HG02943 (cell line): ENCODE results near the gene PKP1.

Experiments
- ATAC-seq: cut with Tn5 transposase; IDR thresholded peaks from one replicate; pipeline ENCODE4 v1.9.1; 2021; ENCODE audit warnings: mild to moderate bottlenecking, low read depth, moderate library complexity; ENCODE audit not compliant: unreplicated experiment

PKP1 gene

GRCh38 chr1:201260236-201260590, 23.1 kb upstream of the PKP1 start:
- no peak for ATAC-seq

- ATAC-seq, result no peak
Measured at GRCh38 chr1:201260648-201261311, 22.5 kb upstream of the PKP1 start.

- ATAC-seq, result no peak
Measured at GRCh38 chr1:201261771-201262547, 21.3 kb upstream of the PKP1 start.

GRCh38 chr1:201262963-201263608, 20.2 kb upstream of the PKP1 start:
- no peak for ATAC-seq

GRCh38 chr1:201264072-201264471, 19.2 kb upstream of the PKP1 start:
- ATAC-seq, result no peak

GRCh38 chr1:201264554-201264953, 18.8 kb upstream of the PKP1 start:
- ATAC-seq, result no peak

- ATAC-seq, result no peak
Measured at GRCh38 chr1:201265756-201266155, 17.6 kb upstream of the PKP1 start.

GRCh38 chr1:201266276-201266675, 17.0 kb upstream of the PKP1 start:
- ATAC-seq, result no peak

- no peak for ATAC-seq
Measured at GRCh38 chr1:201266774-201267173, 16.5 kb upstream of the PKP1 start.

GRCh38 chr1:201267481-201268229, 15.7 kb upstream of the PKP1 start:
- no peak for ATAC-seq

- no peak for ATAC-seq
Measured at GRCh38 chr1:201268604-201269151, 14.6 kb upstream of the PKP1 start.

GRCh38 chr1:201269281-201269680, 14.0 kb upstream of the PKP1 start:
- no peak for ATAC-seq

- ATAC-seq, result no peak
Measured at GRCh38 chr1:201269900-201270410, 13.4 kb upstream of the PKP1 start.

- no peak for ATAC-seq
Measured at GRCh38 chr1:201270616-201271390, 12.5 kb upstream of the PKP1 start.

- no peak for ATAC-seq
Measured at GRCh38 chr1:201272799-201273198, 10.5 kb upstream of the PKP1 start.

GRCh38 chr1:201274616-201275252, 8.6 kb upstream of the PKP1 start:
- no peak for ATAC-seq

- no peak for ATAC-seq
Measured at GRCh38 chr1:201275253-201275666, 8.0 kb upstream of the PKP1 start.

- no peak for ATAC-seq
Measured at GRCh38 chr1:201276891-201277290, 6.4 kb upstream of the PKP1 start.

GRCh38 chr1:201277441-201277840, 5.9 kb upstream of the PKP1 start:
- ATAC-seq, result no peak
